Measurements from ENCODE around the gene PLEKHA6.

The PLEKHA6 gene

DNA sequence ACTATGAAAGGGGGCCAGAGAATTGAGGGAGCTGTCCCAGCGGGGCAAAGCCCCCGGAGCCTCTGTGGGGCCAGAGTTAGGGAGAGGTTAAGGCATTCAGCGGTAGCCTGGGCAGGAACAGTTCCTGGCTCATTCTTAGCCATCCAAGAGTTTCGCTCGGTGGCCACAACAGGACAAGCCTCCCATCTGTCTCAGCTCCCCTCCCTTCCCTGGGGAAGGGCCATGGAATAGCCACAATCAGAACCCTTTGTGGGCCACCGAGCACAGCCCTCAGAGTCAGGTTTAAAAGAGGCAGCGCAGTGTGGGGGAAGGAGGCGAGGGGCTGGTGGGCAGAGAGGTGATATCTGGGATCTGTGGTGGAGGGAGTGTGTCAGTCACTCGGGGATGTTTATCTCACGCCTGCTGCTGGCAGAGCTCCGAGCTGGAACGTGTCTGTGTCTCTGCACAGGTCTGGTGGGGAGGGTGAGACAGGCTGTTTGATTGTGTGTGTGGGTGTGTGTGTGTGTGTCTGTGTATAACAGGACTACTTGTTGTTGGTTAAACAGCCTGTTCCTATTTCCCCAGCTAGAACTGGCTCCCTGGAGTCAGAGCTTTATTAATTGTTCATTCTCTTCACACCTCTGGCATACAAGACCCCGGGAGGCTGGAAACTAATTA is 96.3 kb downstream of the PLEKHA6 start:
- Histone ChIP-seq H3K4me2 (no peak overlapping the region), H3K27me3 (ENCODE audit: insufficient read depth, low read depth) (peaks cover 9% of the 10 kb centered on the region; the same call in 1 of the 2 replicates), H3K27ac (no peak overlapping the region), H2AFZ (ENCODE audit: low read depth) (no peak overlapping the region), H3K4me3 (IDR thresholded peaks at IDR 0.05; ENCODE audit: insufficient read depth, low read depth, low read length) (no peak overlapping the region), H4K20me1 (ENCODE audit: insufficient read depth) (no peaks in the 10 kb centered on the region), H3K4me1 (ENCODE audit: low read depth, poor library complexity, severe bottlenecking) (no peaks in the 10 kb centered on the region), H3K36me3 (ENCODE audit: insufficient read depth) (no peaks in the 10 kb centered on the region), H3K79me2 (ENCODE audit: insufficient read depth, low read depth) (no peaks in the 10 kb centered on the region), H3K9ac (no peak overlapping the region)
- TF ChIP-seq CTCF (conservative IDR thresholded peaks at IDR 0.05; ENCODE audit: low read depth, low read length) = no peak

DNA sequence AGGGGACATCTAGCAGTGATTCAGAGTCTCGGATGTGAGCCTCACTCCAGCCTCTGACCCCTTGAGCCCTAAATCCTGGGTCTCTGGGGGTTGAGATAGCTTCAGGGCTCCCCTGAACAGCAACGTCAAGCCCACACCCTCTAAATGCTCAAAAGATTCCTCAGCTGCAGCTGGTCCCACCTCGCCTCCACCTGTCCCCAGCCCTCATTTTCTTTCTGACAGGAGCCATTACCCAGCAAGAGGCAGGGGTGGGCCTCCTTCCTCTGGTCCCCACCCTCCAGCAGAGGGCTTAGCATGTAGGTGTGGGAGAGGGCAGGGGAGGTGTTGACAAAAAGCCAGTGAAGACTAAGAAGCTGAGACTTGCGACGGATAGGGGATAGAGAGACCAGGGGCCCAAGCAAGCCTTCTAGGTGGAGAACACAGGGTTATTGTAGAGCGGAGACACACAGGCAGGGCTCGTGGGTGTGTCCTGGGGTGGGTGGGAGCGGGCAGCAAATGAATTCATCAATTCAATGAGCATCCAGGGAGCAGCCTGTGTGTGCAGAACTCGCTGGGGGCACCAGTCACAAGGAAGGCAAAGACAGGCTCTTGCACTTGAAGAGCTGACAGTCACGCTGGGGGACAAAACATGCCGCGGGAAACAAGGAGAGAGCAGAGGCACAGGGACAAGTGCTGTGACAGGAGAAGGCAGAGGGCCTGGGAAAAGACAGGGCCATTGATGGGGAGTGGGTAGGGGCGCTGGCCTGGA is 97.0 kb downstream of the PLEKHA6 start:
- Histone ChIP-seq H2AFZ (ENCODE audit: low read depth) (no peak overlapping the region), H4K20me1 (ENCODE audit: insufficient read depth) (no peaks in the 10 kb centered on the region), H3K36me3 (ENCODE audit: insufficient read depth) (no peaks in the 10 kb centered on the region), H3K79me2 (ENCODE audit: insufficient read depth, low read depth) (no peaks in the 10 kb centered on the region), H3K9ac (no peak overlapping the region), H3K4me1 (ENCODE audit: low read depth, poor library complexity, severe bottlenecking) (no peaks in the 10 kb centered on the region), H3K27me3 (ENCODE audit: insufficient read depth, low read depth) (peaks cover 9% of the 10 kb centered on the region; the same call in 1 of the 2 replicates), H3K27ac (no peak overlapping the region), H3K4me2 (no peak overlapping the region), H3K4me3 (IDR thresholded peaks at IDR 0.05; ENCODE audit: insufficient read depth, low read depth, low read length) (no peak overlapping the region)
- TF ChIP-seq CTCF (conservative IDR thresholded peaks at IDR 0.05; ENCODE audit: low read depth, low read length) = no peak

GRCh38 chr1:204261746-204262505 is 97.8 kb downstream of the PLEKHA6 start:
- no peaks in the 10 kb centered on the region for H3K79me2 ChIP-seq (ENCODE audit: insufficient read depth, low read depth)
- H3K4me2 ChIP-seq = no peak overlapping the region
- H3K27me3 ChIP-seq (ENCODE audit: insufficient read depth, low read depth) = peaks cover 17% of the 10 kb centered on the region
- no peaks in the 10 kb centered on the region for H3K36me3 ChIP-seq (ENCODE audit: insufficient read depth)
- no peaks in the 10 kb centered on the region for H3K4me1 ChIP-seq (ENCODE audit: low read depth, poor library complexity, severe bottlenecking)
- H3K9ac ChIP-seq = no peak overlapping the region
- H2AFZ ChIP-seq (ENCODE audit: low read depth) = no peak overlapping the region
- H3K4me3 ChIP-seq (IDR thresholded peaks at IDR 0.05; ENCODE audit: insufficient read depth, low read depth, low read length) = no peak overlapping the region
- H3K27ac ChIP-seq = no peak overlapping the region
- no peak for TF ChIP-seq CTCF (conservative IDR thresholded peaks at IDR 0.05; ENCODE audit: low read depth, low read length)
- H4K20me1 ChIP-seq (ENCODE audit: insufficient read depth) = no peaks in the 10 kb centered on the region

GRCh38 chr1:204261266-204261665 is 98.5 kb downstream of the PLEKHA6 start:
- Histone ChIP-seq H3K9ac (no peak overlapping the region), H3K27me3 (ENCODE audit: insufficient read depth, low read depth) (peaks cover 17% of the 10 kb centered on the region), H3K4me3 (IDR thresholded peaks at IDR 0.05; ENCODE audit: insufficient read depth, low read depth, low read length) (no peak overlapping the region), H2AFZ (ENCODE audit: low read depth) (no peak overlapping the region), H3K4me2 (no peak overlapping the region), H3K27ac (no peak overlapping the region), H4K20me1 (ENCODE audit: insufficient read depth) (no peaks in the 10 kb centered on the region), H3K36me3 (ENCODE audit: insufficient read depth) (no peaks in the 10 kb centered on the region), H3K4me1 (ENCODE audit: low read depth, poor library complexity, severe bottlenecking) (no peaks in the 10 kb centered on the region), H3K79me2 (ENCODE audit: insufficient read depth, low read depth) (no peaks in the 10 kb centered on the region)
- TF ChIP-seq CTCF (conservative IDR thresholded peaks at IDR 0.05; ENCODE audit: low read depth, low read length) = no peak

All from KMS-11 (cell line).